Endothelial cell of umbilical vein (primary cell): ENCODE results near the gene SAMSN1. TPM values are rescaled to one million over a fixed set of nuclear protein-coding genes. Genes with fewer than 3 reads are reported as not detected.

Experiments used
- BruUV-seq: library from RNA; stranded (reverse); fragments of 400-500 nt; replicated peaks from 2 replicates; lab custom pipeline; 2021; lab: Mats Ljungman, UMichigan
- CTCF ChIA-PET: fragments of 300-600, 350-600 bp; sonication (Branson Sonifier 250); formaldehyde crosslinking; loops from one replicate; lab custom pipeline; 2021; ENCODE audit warnings: antibody characterized with exemption, inconsistent platforms; lab: Charles Lee
- POLR2A ChIA-PET: fragments of 300-600, 350-600 bp; sonication (Branson Sonifier 250); formaldehyde crosslinking; loops from one replicate; lab custom pipeline; 2021; ENCODE audit warnings: antibody characterized with exemption, inconsistent platforms; lab: Charles Lee
- DNase-seq: peaks from one replicate; pipeline ENCODE4 v3.0.0-alpha.2; 2011; ENCODE audit warnings: low read depth, low spot score
- FAIRE-seq: peaks from 2 replicates; lab custom pipeline; 2011; peaks lifted over from hg19 to GRCh38; lab: Jason Lieb, UNC
- H2AFZ ChIP-seq: 2 replicates; pipeline ENCODE4 v1.6.0; 2012; ENCODE audit warnings: low read depth, low read length, control low read depth, inconsistent platforms
- H3K27ac ChIP-seq: 2 replicates; pipeline ENCODE4 v1.5.1; 2011; ENCODE audit warnings: low read depth, mild to moderate bottlenecking, control low read depth, low read length, moderate library complexity; ENCODE audit not compliant: insufficient read depth
- H3K27me3 ChIP-seq, 2 experiments: 2 replicates each; pipeline versions ENCODE4 v1.6.0 to v1.6.1; 2011; ENCODE audit warnings: low read length in 2 of 2, mixed read lengths in 1 of 2; ENCODE audit not compliant: control insufficient read depth in 2 of 2, insufficient read depth in 2 of 2
- H3K36me3 ChIP-seq, 2 experiments: 2 replicates in 1 of 2; 3 replicates in 1 of 2; pipeline ENCODE4 v1.5.1; 2011; ENCODE audit warnings: low read length in 2 of 2, mild to moderate bottlenecking in 1 of 2, moderate library complexity in 1 of 2; ENCODE audit not compliant: control insufficient read depth in 2 of 2, insufficient read depth in 2 of 2; ENCODE audit errors: extremely low read depth in 1 of 2
- H3K4me1 ChIP-seq: 3 replicates; pipeline ENCODE4 v1.5.1; 2011; ENCODE audit warnings: mild to moderate bottlenecking, low read length; ENCODE audit not compliant: control insufficient read depth, insufficient read depth; ENCODE audit errors: extremely low read depth
- H3K4me2 ChIP-seq: 2 replicates; pipeline ENCODE4 v1.6.1; 2011; ENCODE audit warnings: low read length, control low read depth, mixed read lengths; ENCODE audit not compliant: insufficient read depth
- H3K4me3 ChIP-seq, 3 experiments: fragments of 200-600 bp in 1 of 3; sonication (generic), shearing (Covaris generic) in 1 of 3; replicated peaks in 1 of 3; 2 replicates each; pipeline ENCODE4 v1.5.1; 2011 to 2016; ENCODE audit warnings: control low read depth in 3 of 3, low read length in 3 of 3, mild to moderate bottlenecking in 2 of 3, inconsistent platforms in 1 of 3, low read depth in 1 of 3, moderate library complexity in 1 of 3; ENCODE audit not compliant: insufficient read depth in 1 of 3
- H3K79me2 ChIP-seq: 2 replicates; pipeline ENCODE4 v1.6.0; 2012; ENCODE audit warnings: low read length, inconsistent platforms; ENCODE audit not compliant: control insufficient read depth, insufficient read depth
- H3K9ac ChIP-seq: replicated peaks from 2 replicates; pipeline ENCODE3; 2011; ENCODE audit warnings: low read length, control low read depth; ENCODE audit not compliant: insufficient read depth; ENCODE audit errors: extremely low read depth
- H3K9me1 ChIP-seq: replicated peaks from 3 replicates; pipeline ENCODE4 v1.6.0; 2011; ENCODE audit warnings: mild to moderate bottlenecking, low read length; ENCODE audit not compliant: control insufficient read depth, insufficient read depth; ENCODE audit errors: extremely low read depth
- H3K9me3 ChIP-seq: replicated peaks from 2 replicates; pipeline ENCODE4 v1.5.1; 2012; ENCODE audit warnings: low read length, inconsistent platforms; ENCODE audit not compliant: control insufficient read depth, insufficient read depth
- H4K20me1 ChIP-seq: replicated peaks from 2 replicates; pipeline ENCODE3; 2011; ENCODE audit warnings: mild to moderate bottlenecking, low read length; ENCODE audit not compliant: control insufficient read depth, insufficient read depth; ENCODE audit errors: extremely low read depth
- JUN ChIP-seq: IDR thresholded peaks from 2 replicates; pipeline ENCODE4 v1.6.1; 2011; ENCODE audit warnings: borderline replicate concordance, low read depth; ENCODE audit not compliant: insufficient read length, insufficient read depth
- dilution Hi-C: fragments of 300-500 bp; cut with MboI; formaldehyde crosslinking; loops from one replicate; pipeline ENCODE4 v1.15.0; 2019; ENCODE audit warnings: low sequenced_read_pairs; ENCODE audit not compliant: extremely low pct_ligation_motif_present
- intact Hi-C: fragments of 100-400 bp; cut with micrococcal nuclease; formaldehyde crosslinking; loops from one replicate; pipeline ENCODE4 v1.10.0; 2022
- polyA plus RNA-seq, 4 experiments: library from polyadenylated mRNA; depleted of rRNA in 3 of 4; stranded (reverse) in 3 of 4; unstranded in 1 of 4; fragments of >200 nt; gene quantifications; 2 replicates each; pipeline versions ENCODE4 v1.2.1 to v1.2.3, GENCODE V29; 2011 to 2012; ENCODE audit warnings: missing spikeins in 1 of 4
- total RNA-seq: library from RNA; stranded (reverse); gene quantifications from 2 replicates; pipeline ENCODE4 v1.2.3, GENCODE V29; 2021
- TF ChIP-seq, protein P1 (sequence below): IDR thresholded peaks from 2 replicates; pipeline ENCODE4 v1.6.1; 2011; ENCODE audit not compliant: insufficient read depth, insufficient read length
- TF ChIP-seq, protein P2 (sequence below), 2 donors: IDR thresholded peaks; 1 replicate in 1 of 2; 2 replicates in 1 of 2; pipeline ENCODE4 v1.5.1; 2011; ENCODE audit warnings: low read length in 2 of 2, mild to moderate bottlenecking in 2 of 2, moderate library complexity in 2 of 2, control low read depth in 1 of 2, inconsistent platforms in 1 of 2, low read depth in 1 of 2; ENCODE audit not compliant: insufficient read depth in 1 of 2; ENCODE audit errors: extremely low read depth in 1 of 2

The SAMSN1 gene
- total and polyA plus RNA-seq, 2 donors (not counting 3 experiments of a cell fraction or from before 2014, with no cell fraction given), result 2.5 to 5.3 TPM

DNA sequence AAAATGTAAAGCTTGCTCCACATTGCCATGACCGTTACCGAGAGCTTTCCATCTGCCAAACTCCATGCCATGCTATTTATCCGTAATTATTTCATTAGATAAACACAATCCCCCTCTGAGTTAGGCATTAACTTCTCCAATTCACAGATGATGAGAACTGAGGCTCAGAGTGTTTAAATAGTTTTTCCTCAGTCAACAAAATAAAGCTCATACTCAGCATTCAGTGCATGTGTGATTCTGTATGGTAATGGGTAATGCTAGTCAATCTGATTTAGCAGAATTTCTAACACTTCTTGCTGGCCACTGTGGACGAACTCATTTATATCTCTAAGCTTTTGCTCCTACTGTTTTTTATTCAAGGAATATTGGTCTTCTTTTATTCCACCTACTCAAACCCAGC is 17.3 kb downstream of the SAMSN1 start:
- ChIA-PET POLR2A (no interaction called here), CTCF (no interaction called here)
- H3K36me3 ChIP-seq, result no peaks in the 10 kb centered on the region
- peaks cover 15% of the 10 kb centered on the region for H3K79me2 ChIP-seq
- H4K20me1 ChIP-seq, result no peaks in the 10 kb centered on the region
- intact Hi-C loops (no loop called here), dilution Hi-C loops (no loop called here)
- BruUV-seq, result no TSS peak
- no peak overlapping the region for H3K27ac ChIP-seq
- no peaks in the 10 kb centered on the region for H3K9me1 ChIP-seq
- FAIRE-seq (no peak), DNase-seq (no peak)
- H3K4me2 ChIP-seq, result no peak overlapping the region
- peaks cover 9% of the 10 kb centered on the region for H3K4me1 ChIP-seq
- TF ChIP-seq, protein P1, sequence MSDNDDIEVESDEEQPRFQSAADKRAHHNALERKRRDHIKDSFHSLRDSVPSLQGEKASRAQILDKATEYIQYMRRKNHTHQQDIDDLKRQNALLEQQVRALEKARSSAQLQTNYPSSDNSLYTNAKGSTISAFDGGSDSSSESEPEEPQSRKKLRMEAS, result no peak
- no peak for TF ChIP-seq JUN
- no peaks in the 10 kb centered on the region for H3K27me3 ChIP-seq
- no peak overlapping the region for H3K9ac ChIP-seq
- H2AFZ ChIP-seq, result no peak overlapping the region
- H3K9me3 ChIP-seq, result no peaks in the 10 kb centered on the region
- no peak overlapping the region for H3K4me3 ChIP-seq

DNA sequence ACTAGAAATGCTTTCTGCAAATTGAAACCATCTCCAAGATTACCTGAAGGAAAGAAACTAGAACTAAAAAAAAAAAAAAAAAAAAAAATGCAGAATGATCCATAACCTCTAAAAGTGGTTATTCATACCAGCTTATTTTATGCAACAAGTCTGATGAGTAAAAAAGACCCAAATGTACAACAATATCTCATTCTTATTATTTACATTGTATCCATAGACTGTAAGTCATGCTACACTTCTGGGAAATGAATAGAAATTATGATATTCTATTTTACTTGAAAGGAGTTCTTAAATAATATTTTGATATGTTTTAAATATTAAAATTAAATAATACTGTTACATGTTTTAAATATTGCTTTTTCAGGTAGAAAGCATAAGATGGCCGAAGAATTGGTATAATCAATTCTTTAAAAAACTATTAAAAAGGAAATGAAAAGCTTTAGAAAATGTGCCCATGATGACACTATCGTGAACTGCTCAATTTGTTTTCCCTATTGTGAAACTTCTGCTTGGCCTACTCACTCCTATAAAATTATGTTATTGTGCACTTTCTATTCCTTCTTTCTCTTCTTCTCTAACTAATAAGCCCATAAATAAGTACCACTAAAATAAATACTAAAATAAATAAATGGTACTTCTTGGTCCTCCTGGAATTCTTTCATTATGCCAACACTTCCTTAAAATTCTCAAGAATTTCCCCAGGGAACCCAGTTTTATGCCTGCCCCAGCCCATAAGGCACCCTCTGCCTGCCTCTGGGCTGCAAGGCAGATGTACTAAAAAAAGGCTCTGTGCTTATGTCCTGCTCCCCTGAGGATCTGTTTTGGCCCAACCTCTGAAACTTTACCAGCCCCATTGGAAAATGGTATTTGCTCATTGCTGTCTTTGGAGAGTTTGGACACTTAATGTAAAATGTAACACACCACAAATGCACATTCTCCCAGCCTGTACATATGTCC is 18.1 kb downstream of the SAMSN1 start:
- H3K9ac ChIP-seq, result no peak overlapping the region
- no peaks in the 10 kb centered on the region for H3K27me3 ChIP-seq
- ChIA-PET POLR2A (no interaction called here), CTCF (interaction anchor here (1.4 to 1.6 kb wide), 2 partner anchors 9 to 210 kb away, joined by 4 to 5 read pairs; no protein-coding TSS in a partner anchor)
- no peak overlapping the region for H3K4me2 ChIP-seq
- no peaks in the 10 kb centered on the region for H3K9me1 ChIP-seq
- FAIRE-seq (no peak), DNase-seq (no peak)
- H3K4me1 ChIP-seq, result peaks cover 1% of the 10 kb centered on the region
- dilution Hi-C loops, result no loop called here
- no TSS peak for BruUV-seq
- H3K9me3 ChIP-seq, result no peaks in the 10 kb centered on the region
- no peak overlapping the region for H3K27ac ChIP-seq
- TF ChIP-seq, protein P2, sequence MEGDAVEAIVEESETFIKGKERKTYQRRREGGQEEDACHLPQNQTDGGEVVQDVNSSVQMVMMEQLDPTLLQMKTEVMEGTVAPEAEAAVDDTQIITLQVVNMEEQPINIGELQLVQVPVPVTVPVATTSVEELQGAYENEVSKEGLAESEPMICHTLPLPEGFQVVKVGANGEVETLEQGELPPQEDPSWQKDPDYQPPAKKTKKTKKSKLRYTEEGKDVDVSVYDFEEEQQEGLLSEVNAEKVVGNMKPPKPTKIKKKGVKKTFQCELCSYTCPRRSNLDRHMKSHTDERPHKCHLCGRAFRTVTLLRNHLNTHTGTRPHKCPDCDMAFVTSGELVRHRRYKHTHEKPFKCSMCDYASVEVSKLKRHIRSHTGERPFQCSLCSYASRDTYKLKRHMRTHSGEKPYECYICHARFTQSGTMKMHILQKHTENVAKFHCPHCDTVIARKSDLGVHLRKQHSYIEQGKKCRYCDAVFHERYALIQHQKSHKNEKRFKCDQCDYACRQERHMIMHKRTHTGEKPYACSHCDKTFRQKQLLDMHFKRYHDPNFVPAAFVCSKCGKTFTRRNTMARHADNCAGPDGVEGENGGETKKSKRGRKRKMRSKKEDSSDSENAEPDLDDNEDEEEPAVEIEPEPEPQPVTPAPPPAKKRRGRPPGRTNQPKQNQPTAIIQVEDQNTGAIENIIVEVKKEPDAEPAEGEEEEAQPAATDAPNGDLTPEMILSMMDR (IDR thresholded peaks at IDR 0.05; ENCODE audit: extremely low read depth in 1 of 2, insufficient read depth in 1 of 2, low read depth in 1 of 2, low read length in 2 of 2), result no peak
- H3K79me2 ChIP-seq, result peaks cover 21% of the 10 kb centered on the region
- intact Hi-C loops, result no loop called here
- no peak overlapping the region for H3K4me3 ChIP-seq
- no peaks in the 10 kb centered on the region for H4K20me1 ChIP-seq
- H2AFZ ChIP-seq, result no peak overlapping the region
- H3K36me3 ChIP-seq, result no peaks in the 10 kb centered on the region
